8988T (cell line): ENCODE measurements around the gene KNDC1.

Source experiments
- DNase-seq: peaks from one replicate; pipeline ENCODE4 v3.0.0; 2011

KNDC1 gene

GRCh38 chr10:133180192-133180964 lies 20.4 kb downstream of the KNDC1 start:
- DNase-seq: no peak

- DNase-seq: no peak
These were observed 21.1 kb downstream of the KNDC1 start for GRCh38 chr10:133180965-133181639.

- no peak for DNase-seq
These were observed 22.2 kb downstream of the KNDC1 start for GRCh38 chr10:133182190-133182589.

GRCh38 chr10:133182791-133183645 lies 23.0 kb downstream of the KNDC1 start:
- no peak for DNase-seq

GRCh38 chr10:133183646-133184378 lies 23.8 kb downstream of the KNDC1 start:
- no peak for DNase-seq

GRCh38 chr10:133184591-133185244 lies 24.7 kb downstream of the KNDC1 start:
- no peak for DNase-seq

GRCh38 chr10:133185421-133185820 lies 25.4 kb downstream of the KNDC1 start:
- no peak for DNase-seq

GRCh38 chr10:133185916-133186315 lies 25.9 kb downstream of the KNDC1 start:
- DNase-seq: no peak

- DNase-seq: no peak
These were observed 26.5 kb downstream of the KNDC1 start for GRCh38 chr10:133186416-133187090.

GRCh38 chr10:133187091-133187905 lies 27.3 kb downstream of the KNDC1 start:
- DNase-seq: no peak

- DNase-seq: no peak
These were observed 28.1 kb downstream of the KNDC1 start for GRCh38 chr10:133187906-133188681.

- DNase-seq: no peak
These were observed 29.2 kb downstream of the KNDC1 start for GRCh38 chr10:133189256-133189655.

GRCh38 chr10:133189726-133190125 lies 29.7 kb downstream of the KNDC1 start:
- no peak for DNase-seq

- no peak for DNase-seq
These were observed 30.2 kb downstream of the KNDC1 start for GRCh38 chr10:133190225-133190624.

GRCh38 chr10:133191651-133192050 lies 31.6 kb downstream of the KNDC1 start:
- no peak for DNase-seq

- DNase-seq: no peak
These were observed 34.1 kb downstream of the KNDC1 start for GRCh38 chr10:133194151-133194550.

GRCh38 chr10:133195096-133195495 lies 35.1 kb downstream of the KNDC1 start:
- DNase-seq: no peak

GRCh38 chr10:133195611-133196010 lies 35.6 kb downstream of the KNDC1 start:
- DNase-seq: no peak

GRCh38 chr10:133196221-133196915 lies 36.3 kb downstream of the KNDC1 start:
- DNase-seq: no peak
